SK-MEL-5 (cell line): ENCODE results near the gene MRPS7. TPM values are rescaled to one million over a fixed set of nuclear protein-coding genes. Genes with fewer than 3 reads are reported as not detected.
"Not testable (repeated sequence)": the region's sequence is repeated elsewhere in the genome, so short reads cannot be mapped to it uniquely, and the experiment has no call there.

ENCODE experiments used
- DNase-seq: peaks from one replicate; pipeline ENCODE4 v3.0.0-alpha.2; 2016; ENCODE audit warnings: low read depth, low spot score
- in situ Hi-C: cut with HindIII; loops from 2 replicates; pipeline ENCODE4 v1.10.0; 2016; ENCODE audit warnings: low sequenced_read_pairs, high pct_unique_total_duplicates, low pct_unique_long_range_greater_than_20kb
- total RNA-seq: library from RNA; depleted of rRNA; stranded (reverse); fragments of >200 nt; shearing (Covaris generic); gene quantifications from 2 replicates; pipeline ENCODE4 v1.2.3, GENCODE V29; 2014

MRPS7 gene
- total RNA-seq, 1 experiment from 2014 or later: 184 TPM

DNA sequence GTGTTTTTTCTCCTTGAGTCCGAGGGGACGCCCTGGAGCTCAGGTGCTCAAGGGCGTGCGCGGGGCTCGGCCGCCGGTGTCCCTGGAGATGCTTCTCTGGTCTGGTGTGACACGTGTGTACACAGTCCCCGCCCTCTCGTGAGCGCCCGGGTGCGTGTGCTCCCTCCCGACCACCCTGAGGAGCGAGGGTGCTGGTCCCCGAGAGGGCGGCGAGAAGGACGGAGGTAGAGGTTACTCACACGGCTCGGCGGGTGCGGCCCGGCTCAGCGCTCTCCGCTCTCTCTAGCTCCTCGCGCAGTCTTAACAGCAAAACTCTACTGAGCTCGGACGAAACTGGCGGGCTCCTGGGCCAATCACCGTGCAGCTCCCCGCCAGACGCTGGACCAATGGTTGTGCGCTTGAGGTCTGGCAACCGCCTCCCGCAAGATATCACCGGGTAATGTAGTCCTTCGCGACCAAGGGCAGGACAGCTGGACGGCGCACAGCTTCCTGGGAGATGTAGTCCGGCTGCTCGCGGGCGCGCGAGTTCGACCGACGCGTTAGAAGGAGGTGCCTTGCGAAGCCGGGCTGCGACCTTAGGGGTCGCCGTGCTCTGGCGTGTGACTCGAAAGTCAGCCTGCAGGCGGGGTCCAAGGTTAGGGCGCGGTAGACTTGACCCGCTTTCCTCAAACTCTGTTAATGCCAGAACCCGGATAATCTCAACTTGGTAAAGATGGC, 27.6 kb downstream of the MRPS7 start, which contains the start of gene SLC25A19:
Gene SLC25A19 (minus strand): TSS at position 319 of the 717 bp plus-strand sequence. CDS start 2,669 bp downstream, outside the sequence.
- peak; percentile 100 for DNase-seq
- in situ Hi-C loops: no loop called here

DNA sequence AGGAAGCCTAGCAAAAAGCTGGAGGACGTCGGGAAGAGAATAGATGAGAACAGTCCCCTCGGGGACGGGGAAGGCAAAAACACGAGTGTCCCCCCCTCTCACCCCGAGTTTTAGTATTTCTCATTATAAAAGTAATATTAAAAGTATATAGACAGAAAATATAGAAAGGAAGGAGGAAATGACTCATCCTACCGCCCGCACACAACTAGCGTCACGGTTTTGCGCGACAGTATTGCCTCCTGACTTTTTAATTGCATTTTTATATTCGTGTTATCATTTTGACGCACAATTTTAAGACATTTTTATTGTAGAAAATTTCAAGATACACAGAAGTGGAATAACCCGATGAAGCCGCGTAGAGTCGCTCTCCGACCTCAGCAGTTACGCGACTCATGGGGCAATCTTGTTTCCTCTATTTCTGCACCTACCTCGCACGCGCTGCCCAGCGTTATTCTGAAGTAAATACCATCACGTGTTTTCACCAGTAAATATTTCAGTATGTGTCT, 28.2 kb downstream of the MRPS7 start:
- peak; percentile 75 for DNase-seq

DNA sequence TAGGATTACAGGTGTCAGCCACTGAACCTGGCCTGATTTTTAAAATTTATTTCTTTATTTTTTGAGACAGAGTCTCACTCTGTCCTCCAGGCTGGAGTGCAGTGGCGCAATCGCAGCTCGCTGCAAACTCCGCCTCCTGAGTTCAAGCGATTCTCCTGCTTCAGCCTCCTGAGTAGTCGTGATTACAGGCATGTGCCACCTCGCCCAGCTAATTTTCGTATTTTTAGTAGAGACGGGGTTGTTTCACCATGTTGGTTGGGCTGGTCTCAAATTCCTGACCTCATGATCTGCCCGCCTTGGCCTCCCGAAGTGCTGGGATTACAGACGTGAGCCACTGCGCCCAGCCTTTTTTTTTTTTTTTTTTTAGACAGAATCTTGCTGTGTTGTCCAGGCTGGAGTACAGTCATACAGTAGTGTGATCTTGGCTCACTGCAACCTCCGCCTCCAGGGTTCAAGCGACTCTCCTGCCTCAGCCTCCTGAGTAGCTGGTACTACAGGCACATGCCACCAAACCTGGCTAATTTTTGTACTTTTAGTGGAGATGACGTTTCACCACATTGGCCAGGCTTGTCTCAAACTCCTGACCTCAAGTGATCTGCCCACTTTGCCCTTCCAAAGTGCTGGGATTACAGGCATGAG, 31.2 kb downstream of the MRPS7 start:
- in situ Hi-C loops, DNase-seq: not testable (repeated sequence)

More for the DNA sequence above, 28.2 kb downstream of the MRPS7 start:
- in situ Hi-C loops: no loop called here

DNA sequence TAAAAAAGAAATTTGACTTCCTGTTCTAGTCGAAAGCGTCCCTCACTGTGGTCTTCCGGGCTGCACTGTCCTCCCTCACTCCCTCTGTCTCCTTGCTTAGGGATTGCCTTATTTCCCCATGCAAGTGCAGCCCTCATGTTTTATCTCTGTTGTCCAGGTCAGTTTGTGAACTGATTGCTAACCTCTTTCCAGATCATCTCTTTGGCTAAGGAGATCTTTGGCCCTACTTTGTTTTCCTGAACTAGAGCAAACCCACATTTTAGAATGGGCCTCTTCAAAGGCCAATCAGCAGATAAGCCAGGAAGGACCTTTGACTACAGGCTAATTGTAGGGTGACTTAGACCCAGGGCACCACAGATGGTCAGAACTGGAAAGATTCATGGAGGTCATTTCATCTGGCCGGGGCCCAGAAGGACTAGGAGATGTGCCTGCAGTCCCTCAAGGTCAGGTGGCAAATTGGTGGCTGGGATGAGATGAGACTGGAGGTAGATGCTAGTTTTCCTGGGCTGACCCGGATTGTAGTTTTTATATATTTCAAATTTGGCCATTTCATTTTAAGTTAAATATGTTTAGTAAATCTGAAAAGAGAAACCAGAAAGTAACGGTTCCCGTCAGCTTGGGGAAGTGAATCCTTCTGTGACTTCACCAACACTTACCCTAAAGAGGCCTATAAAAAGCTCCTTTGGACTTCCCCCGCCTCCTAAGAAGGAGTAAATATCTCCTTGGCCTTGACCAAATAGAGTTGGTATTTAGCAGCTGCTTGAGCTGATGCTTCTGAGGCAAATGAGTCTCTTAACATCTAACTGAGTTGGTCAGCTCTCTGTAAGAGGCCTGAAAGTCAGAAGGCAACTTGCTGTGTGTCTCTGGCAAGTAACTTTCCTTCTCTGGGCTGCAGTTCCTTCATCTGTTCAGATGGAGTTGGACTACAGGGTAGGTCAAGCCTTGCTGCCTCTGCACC, 33.8 kb downstream of the MRPS7 start:
- DNase-seq: no peak
- in situ Hi-C loops: no loop called here

DNA sequence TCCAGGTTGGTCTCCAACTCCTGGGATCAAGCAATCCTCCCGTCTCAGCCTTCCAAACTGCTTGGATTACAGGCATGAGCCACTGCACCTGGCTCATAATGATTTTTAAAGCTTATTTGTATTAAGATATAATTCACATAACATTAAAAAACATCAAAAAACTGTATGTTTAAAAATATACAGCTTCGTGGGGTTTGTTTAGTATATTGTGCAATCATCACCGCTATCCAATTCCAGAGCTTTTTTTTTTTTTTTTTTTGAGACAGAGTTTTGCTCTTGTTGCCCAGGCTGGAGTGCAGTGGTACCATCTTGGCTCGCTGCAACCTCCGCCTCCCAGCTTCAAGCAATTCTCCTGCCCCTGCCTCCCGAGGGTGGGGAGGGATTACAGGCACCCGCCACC, 38.6 kb downstream of the MRPS7 start:
- DNase-seq: no peak
- in situ Hi-C loops: no loop called here

DNA sequence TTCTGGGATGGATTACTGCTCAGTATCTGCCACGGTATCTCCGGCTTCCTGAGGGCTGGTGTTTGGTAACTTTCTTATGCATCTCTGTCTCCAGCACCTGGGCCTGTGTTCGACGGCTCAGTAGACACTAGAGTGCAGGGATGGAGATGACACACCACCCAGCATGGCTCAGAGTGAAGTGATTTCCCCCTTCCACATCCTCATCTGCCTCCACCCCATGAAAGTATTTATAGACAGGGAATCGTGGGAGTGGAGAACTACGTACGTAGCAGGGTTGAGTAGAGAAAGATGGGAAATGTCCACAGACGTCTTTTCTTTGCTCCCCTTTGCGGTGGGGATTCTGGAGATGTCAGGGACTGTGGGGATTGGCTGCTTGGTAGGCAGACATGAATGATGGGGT, 39.4 kb downstream of the MRPS7 start:
- DNase-seq: no peak
- in situ Hi-C loops: no loop called here

DNA sequence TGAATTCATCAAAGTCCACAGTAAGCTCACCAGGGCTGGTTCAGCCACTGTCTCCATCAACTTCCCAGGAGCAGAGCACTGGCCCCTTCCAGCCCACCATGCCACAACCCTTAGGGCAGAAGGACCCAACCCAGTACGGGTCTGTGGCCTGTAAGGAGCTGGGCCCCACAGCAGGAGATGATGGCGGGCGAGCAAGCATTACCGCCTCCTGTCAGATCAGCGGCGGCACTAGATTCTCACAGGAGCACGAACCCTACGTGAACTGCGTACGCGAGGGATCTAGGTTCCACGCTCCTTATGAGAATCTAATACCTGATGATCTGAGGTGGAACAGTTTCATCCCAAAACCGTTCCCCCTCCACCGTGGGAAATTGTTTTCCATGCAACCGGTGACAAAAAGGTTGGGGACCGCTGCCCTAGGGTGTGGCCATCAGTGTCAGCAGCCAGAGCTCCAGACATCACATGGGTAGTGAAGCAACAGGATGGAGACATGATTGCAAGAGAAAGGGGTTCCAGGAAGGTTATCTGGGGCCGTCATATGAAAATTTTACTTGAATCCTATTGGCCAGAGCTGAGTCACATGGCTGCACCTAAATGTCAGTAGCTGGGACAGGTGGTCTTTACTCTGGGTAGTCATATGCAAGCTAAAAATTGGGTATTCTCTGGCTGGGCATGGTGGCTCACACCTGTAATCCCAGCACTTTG, 40.0 kb downstream of the MRPS7 start:
- in situ Hi-C loops: no loop called here
- no peak for DNase-seq

DNA sequence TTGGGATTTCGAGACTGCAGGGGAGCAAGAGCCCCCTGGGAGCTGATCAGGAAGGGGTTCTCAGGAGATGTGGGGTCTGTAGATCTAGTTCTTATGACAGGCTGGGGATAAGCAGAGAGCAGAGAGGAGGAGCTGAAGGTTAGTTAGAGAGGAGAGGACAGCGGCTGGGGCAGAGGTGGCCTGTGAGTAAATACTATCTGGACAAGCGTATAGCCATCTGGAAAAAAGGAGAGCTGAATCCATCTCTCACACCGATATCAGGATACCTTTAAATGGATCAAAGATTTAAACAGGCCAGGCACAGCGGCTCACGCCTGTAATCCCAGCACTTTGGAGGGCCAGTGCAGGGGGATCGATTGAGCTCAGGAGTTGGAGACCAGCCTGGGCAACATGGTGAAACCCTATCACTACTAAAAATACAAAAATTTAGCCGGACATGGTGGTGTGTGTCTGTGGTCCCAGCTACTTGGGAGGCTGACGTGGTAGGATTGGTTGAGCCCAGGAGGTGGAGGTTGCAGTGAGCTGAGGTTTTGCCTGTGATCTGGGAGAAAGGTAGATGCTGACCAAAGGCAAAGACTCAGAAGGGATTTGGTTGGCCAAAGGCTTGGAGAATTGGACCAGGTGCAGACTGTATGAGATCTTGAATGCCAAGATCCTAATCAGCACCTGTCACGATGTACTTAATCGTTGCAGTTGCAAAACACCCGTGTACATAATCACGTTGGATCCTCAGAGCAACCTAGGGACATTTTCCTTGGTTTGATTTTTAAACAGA, 46.5 kb downstream of the MRPS7 start:
- no peak for DNase-seq
- in situ Hi-C loops: no loop called here

DNA sequence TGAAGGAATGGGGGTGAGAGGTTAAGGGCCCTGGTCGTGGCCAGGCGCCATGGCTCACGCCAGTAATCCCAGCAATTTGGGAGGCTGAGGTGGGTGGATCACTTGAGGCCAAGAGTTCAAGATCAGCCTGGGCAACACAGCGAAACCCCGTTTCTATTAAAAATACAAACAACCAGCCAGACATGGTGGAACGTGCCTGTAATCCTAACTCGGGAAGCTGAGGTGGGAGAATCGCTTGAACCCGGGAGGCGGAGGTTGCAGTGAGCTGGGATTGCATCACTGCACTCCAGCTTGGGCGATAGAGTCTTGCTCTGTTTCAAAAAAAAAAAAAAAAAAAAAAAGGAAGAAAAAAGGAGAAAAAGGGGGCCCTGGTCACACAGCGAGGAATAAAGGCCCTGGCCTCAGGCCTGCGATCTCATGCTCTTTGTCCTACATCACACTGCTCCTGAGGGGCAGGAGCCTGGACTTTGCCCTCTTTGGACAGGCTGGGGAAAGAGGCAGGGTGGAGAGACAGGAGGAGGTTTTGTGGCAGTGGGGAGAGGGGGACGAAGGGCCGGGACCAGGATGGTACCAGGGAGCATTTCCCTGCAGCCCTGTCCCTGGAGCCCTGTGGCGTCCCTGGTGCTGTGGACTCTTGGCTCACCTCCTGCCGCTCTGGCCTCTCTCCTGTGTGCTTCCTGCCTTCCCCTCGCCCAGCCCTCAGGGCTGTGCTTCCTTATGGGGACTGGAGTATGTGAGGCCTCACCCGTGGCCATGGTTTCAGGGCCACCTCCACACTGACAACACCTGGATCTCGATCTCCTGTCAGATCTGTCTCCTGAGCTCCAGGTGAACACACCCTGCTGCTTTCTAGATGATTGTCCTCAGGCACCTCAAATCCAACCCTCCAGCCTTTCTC, 47.3 kb downstream of the MRPS7 start:
- in situ Hi-C loops: no loop called here
- DNase-seq: no peak

DNA sequence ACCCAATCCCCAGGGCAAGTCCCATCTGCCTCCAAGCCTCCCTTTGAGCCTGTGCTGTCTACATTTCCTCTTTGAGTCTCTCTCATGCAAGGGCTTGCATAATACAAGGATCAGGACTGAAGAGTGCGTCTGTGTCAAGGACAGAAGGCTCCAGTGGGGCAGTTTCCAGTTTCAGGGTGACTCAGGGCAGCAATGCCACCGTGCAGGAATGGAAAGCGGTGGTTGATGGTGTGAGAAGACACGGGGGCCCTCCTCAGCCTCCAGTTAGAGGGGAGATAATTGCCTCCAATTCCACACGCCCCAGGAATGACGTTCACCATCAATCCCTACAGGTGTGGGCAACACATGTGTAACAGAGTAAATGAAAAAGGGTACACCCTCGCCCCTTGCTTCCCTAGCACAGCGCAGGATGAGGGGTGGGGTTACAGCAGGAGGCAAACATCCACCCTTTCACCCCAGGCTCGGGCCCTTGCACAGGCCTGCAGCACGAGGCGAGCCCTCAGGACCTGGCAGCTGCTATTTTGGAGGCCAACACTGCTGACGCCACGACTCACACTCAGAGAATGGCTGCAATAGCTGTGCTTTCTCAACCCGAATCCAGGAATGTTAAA, 52.4 kb downstream of the MRPS7 start:
- in situ Hi-C loops: no loop called here
- DNase-seq: no peak

DNA sequence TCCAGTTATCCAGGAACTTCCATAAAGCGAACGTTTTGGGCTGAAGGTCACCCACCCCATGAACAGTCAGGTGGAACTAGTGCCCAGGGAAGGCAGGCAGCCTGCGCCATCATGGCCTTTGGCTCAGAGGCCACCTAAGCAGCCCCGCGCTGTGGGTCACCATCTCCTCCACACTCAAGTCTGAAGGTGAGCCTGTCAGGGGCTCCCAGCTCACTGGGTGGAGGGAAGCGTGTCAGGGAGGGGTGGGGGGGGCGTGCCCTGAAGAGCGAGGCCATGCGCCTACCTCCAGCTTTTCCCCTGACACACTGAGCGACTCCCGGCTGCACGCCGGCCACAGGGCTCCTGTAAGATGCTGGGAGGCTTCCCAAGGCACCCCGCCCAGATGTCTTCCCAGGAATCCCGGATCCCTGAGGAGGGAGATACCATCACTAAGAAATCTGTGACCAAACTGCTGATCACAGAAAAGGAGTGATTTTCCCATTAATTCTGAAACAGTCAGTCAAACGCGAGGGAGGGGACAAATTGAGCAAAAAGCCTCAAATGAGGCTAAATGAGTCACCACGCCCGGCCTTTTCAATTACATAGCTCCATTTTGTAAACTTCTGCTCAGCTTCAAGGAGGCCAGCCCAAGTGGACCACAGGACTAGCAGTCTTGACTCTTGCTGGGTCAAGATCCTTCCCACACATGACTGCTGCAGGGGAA, 54.0 kb downstream of the MRPS7 start:
- no peak for DNase-seq
- in situ Hi-C loops: no loop called here
